Stimulated activated CD4-positive, alpha-beta T cell treated with anti-CD3 and anti-CD28 coated beads, TNF-alpha, amount 100 ng/mL, for 48 hours (primary cell): ENCODE data around the gene FANCG.

Experiments
- DNase-seq, 3 donors: peaks; one replicate each; pipeline ENCODE4 v3.0.0-alpha.2; 2020; ENCODE audit warnings: low read depth in 3 of 3

FANCG gene

DNA sequence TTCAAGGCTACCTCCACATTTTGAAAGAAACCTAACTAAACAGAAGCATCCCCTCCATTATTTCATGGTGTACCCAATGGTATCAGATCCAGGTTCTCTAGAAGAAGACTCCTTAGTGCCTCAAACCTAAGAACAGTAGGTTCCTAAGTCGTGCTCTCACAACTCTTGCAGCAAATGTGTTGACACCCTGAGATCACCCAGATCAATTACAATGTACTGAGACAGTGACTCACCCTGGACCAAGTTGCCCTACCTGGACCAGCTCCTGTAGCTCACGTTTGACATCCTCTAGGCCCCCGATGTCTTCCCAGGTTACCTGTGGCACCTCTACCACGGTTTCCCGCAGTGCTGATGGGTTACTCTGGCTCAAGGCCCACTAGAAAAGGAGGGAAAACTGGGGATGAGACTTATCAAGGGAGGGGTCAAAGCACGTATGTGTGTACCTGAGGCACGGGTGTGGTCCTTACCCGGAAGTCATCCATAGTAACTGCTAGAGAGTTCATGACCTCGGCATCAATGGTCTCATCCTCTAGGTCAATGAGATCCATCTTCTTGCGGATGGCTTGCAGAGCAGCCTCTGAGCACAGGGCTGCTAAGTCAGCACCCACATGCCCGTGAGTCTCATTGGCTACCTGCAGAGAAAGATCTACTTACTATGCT is 19.1 kb downstream of the FANCG start:
- no peak for DNase-seq

DNA sequence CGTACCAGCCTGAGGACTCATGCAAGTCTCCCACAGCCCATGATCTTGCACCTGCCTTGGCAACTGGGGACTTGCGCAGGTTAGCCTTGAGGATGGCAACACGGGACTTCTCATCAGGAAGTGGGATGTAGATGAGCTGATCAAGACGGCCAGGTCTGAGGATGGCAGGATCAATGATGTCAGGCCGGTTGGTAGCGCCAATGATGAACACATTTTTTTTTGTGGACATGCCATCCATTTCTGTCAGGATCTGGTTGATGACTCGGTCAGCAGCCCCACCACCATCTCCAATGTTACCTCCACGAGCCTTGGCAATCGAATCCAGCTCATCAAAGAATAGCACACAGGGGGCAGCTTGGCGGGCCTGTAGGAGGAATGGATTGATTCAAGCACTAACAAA is 20.3 kb downstream of the FANCG start:
- DNase-seq = no peak

DNA sequence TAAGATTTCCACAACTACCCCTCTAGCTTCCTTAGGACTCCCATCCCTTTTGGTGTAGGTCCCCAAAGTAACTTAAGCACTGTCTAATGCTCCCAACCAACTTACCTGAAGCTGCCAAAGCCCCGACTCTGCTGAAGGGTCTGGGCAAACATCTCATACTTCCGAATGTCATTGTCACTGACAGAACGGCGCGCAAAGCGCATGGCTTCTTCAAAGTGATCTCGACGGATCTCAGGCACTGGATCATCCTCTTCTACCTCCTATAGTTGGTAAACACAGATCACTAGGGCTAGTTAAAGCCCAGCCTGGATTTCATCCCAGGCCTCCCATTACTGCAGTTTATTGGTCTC is 22.5 kb downstream of the FANCG start:
- DNase-seq = no peak

DNA sequence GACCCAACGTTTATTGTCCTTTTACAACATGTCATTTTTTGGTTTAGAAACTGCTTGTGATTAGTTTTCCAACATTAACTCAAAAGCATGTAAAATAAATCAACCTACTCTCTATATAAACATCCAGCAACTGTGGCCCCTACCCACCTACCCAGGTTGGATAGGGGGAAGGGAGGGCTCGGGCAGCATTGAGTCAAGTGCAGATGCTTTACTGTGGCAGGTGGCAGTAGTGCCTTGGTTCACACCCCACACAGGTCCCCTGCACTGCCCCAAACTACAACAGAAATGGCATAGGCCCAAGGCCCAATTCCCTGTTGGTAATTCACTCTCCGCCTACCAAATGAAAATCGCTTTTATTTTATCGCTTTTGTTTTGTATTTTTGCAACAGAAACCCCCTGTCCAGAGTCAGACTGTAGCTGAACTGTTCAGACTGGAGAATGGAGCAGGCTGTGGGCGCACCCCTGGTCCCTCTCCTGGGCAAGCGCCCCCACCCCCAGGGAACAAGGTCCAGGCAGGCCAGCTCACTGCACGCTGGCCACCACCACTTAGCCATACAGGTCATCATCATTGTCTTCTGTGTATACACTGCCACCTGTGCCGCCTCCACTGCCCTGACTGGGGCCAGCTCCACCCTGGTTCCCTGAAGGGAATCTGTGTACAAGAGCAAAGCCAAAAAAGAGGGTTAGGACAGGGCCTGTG is 23.0 kb downstream of the FANCG start:
- no peak for DNase-seq

DNA sequence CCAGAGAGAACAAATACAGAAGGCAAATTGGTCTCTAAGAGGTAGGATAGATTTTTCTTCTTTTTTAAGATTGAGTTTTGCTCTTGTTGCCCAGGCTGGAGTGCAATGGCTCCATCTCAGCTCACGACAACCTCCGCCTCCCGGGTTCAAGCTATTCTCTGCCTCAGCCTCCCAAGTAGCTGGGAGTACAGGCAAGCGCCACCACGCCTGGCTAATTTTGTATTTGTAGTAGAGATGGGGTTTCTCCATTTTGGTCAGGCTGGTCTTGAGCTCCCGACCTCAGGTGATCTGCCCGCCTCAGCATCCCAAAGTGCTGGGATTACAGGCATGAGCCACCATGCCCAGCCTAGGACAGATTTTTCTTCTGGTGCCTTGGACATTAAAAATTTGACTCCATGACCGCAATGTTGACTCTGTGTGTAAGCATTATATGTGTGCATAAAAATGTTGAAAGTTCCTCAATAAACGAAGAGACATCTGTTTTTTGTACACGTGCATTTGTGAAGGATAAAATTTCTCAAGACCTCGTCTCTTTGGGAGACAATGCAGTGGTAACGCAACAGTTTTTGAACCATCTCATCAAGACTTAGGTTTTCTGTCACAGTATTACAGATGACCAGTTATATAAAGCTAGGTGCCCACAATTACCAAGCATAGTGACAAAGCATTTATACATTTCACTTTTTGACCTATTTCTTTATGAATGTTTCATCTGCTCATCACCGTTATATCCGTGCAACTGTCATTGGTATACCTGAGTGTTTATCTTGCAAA is 24.7 kb downstream of the FANCG start:
- DNase-seq = no peak

DNA sequence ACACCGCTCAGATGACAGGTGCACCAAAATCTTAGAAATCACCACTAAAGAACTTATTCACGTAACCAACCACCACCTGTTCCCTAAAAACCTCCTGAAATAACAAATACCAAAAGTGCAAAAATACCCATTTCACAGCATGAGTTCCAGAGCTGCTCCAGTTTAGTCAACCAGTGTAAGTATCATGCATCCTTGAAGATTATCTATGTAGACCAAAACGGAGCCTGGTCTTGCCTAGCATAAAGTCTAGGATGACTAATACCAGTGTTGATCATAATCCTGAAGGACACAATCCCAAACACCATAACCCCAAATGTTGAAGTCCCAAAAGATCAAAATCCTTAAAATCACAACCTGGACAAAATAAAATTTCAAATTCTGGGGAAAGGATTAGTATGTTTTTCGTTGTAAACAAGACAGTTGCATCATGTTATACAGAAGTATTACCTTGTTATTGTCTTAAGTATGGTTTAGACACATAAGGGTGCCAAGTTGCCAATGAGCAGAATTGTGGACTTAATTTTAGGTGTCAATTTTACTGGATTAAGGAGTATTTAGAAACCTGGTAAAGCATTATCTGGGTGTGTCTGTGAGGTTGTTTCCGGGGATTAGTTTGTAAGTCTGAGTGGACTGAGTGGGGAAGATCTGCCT is 25.4 kb downstream of the FANCG start:
- no peak for DNase-seq

DNA sequence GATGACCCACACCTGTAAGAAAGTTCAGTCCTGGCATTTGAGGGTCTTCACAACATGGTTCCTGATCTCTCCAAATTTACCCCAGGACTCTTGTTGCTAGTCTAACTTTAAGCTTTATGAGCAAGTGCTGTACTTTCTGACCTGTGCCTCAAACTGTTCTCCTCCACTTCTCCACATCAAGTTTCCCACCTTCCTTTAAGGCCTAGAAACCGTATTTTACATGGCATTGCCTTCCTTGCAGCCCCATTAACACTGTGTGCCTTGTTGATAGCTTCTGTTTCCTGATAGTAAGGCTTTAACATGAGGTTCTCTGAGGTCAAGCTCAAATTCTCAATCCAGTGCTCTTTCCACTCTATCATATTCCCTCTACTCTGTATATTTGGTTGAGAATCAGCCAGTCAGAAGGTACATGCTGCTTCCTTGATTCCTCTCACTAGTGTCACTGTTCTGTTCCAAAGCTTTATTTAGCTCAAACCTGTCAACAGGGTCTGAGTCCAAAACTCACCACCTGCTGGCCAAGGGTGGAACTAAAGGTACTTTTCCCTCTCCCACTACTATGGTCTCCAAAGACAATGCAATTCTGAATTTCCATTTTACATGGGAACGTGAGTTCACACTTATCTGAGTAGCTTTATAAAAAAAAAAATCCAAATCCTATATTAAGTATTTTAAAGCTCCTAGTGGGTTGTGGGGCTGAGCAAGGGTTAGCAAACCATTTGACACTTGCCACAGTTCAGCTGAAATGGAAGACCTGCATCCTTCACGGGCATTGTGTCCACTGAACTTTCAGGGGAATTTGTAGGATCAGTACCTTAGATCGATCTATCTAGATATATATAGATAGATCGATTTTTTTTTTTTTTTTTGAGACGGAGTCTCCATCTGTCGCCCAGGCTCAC is 28.4 kb downstream of the FANCG start:
- DNase-seq = peak in 1 of 3 donors; percentile 40

DNA sequence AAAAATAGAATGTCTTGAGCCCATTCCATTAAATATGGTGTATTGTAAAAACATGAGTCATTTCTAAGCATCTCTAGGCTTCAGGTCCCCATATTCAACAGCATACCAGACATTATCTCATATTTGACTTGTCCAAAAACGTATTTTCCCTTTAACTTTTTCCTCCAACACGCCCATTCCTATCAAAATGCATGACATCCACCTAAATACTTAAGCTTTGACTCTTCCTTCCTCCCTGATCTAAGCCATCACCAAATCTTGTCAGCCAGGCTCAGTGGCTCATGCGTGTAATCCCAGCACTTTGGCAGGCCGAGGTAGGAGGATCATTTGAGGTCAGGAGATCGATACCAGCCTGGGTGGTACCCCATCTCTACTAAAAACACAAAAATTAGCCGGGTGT is 31.2 kb downstream of the FANCG start:
- DNase-seq = no peak

DNA sequence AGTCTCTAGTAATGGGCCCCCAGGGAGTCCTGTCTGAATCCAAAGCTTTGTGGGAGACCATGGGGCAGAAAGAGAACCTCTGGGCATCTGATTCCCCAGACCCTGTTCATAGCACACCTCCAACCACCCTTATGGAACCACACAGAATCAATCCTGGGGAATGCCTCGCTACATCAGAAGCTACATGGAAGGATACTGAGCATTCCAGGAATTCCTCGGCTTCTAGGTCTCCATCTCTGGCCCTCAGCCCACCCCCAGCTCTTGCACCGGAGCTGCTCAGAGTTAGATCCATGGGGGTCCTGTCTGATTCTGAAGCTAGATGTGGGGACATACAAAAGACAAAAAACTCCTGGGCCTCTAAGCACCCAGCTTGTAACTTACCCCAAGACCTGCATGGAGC is 35.7 kb downstream of the FANCG start:
- no peak for DNase-seq

DNA sequence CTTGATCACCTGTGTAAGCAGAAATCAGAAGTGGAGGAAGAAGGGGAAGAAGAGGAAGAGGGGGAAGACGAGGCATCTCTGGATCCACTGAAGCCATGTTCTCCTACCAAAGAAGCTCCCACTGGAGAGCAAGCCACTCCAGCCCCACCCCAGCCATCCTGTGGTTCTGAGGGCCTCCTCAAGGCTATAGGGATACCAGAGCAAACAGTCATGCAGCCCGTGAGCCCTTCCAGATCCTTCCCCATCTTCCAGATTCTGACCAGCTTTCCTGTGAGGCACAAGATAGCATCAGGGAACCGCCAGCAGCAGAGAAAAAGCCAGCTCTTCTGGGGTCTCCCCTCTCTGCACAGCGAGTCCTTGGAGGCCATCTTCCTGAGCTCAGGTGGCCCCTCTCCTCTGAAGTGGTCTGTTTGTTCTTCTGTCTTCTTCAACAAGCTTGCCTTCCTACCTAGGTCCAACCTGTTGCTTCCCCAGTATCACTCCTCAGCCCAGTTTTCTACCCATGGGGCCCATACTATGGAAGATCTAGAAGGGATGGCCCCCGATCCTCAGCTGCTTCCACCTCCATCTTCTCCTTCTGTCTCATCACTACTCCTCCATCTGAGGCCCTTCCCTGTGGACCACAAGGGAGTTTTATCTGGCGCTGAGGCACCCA is 36.7 kb downstream of the FANCG start:
- no peak for DNase-seq

DNA sequence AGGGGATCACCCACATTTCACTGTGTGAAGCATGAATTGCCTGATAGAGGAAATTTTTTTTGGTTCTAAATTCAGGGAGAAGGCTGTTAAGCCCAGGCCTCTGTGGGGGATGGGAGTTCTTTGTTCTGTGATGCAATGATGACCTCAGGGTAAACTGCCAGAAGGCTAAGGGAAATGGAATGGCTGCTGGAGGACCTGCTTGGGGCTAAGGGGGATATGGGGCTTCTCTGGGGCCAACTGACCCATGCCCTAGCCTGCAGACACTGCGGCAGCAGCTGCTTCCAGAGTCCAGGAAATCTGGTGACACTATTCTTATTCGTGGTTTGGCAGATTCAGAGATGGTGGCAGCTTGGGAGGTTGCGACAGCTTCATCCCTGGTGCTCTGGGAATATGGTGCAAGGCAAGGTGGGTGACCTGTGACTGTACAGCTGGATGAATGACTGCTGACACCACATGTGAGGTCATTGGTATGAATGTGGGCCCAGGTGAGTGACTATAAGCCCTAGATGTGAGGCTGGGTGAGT is 37.6 kb downstream of the FANCG start:
- no peak for DNase-seq

DNA sequence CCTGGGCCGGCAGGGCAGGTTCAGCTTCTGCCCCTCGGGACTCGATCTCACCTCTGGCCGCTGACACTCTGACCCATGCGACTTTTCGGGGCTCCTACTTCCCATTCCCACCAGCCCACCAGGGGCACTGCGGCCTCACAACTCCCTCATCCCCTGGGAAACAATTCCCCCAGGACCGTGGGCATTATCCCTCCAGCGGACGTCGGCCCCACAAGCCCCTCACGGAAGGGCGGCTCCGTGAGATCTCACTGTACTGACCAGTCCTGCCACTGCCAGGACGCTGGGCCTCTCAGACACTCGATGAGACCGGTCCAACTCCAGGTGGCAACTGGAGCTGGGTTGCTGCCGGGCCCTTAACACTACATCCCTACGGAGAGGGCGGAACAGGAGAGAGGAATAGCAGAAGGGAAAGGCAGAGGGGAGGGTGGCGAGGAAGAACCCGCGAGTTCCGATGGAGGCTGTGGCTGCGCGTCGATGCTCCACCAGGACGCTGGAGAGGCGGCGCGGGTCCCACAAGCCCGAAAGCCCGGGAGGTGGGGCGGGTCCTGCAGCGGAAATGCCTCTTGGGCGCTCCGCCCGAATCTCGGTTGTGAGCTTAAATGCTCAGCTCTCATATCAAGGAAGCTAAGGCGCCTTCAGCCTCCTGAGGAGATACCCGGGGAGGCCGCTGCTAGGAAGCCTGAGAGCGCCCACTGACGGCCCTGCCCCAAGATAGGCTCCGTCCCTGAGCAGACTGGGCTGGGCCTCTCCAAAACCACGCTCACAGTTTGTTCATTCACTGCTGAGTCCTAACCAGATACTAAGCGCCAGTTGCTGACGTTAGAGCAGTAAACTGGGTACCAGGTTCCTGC is 43.7 kb downstream of the FANCG start:
- peak; percentile 13 to 28 (median 15) for DNase-seq

DNA sequence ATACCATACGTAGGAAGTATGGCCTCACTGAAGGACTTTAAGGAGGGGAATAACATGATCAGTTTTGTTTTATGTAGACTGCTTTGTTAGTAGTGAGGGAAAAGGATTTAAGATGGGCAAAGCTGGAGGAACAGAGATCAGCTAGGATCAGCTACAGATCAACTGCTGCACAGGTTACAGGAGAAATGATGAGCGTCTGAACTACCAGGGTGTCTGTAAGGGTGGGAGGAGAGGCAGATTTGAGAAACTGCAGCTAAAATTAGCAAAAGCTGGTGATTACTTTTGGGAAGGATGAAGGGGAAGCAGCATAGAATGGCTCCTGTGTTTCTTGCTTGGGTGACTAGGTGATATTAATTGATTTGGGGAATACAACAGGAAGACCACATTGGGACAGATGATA is 46.6 kb downstream of the FANCG start:
- DNase-seq = no peak

DNA sequence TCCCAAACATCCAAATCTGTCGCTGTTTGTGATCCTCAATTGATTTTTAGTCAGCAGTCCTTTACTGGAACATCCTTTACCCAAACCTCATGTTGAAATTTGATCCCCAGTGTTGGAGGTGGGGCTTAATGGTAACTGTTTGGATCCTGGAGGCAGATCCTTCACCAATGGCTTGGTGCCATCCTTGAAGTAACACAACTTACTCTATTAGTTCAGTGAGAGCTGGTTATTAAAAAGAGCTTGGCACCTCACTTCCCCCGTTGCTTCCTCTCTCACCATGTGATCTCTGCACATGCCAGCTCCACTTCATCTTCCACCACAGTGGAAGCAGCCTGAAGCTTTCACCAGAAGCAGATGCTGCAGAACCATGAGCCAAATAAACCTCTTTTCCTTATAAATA is 49.9 kb downstream of the FANCG start:
- no peak for DNase-seq

DNA sequence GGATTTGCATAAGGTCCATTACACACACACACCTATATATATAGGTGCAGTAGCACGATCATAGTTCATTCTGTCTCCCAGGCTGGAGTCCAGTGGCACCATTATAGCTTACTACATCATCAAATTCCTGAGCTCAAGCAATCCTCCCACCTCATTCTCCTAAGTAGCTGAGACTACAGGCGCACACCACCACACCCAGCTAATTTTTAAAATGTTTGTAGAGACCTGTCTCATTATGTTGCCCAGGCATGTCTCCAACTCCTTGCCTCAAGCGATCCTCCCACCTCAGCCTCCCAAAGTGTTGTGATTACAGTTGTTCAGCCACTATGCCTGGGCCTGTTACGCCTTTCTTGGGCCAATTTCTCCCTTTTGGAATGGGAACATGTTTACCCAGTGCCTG is 50.5 kb downstream of the FANCG start:
- DNase-seq = no peak

DNA sequence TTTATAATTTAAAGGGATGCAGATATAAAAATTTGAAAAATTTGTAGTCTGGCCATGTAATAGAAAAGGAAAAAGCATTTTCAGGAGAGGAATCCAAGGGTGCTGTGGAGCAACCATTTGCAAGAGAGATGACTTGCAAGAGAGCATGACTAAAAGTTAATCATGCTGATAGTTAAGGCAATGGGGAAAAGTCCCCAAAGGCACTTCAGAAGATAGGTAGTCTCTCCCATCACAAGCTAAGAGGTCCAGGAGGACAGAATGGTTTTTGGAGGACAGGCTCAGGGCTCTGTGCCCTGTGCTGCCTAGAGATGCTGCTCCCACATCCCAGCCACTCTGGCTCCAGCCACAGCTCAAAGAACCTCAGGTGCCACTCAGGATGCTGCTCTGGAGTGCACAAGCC is 51.4 kb downstream of the FANCG start:
- no peak for DNase-seq

DNA sequence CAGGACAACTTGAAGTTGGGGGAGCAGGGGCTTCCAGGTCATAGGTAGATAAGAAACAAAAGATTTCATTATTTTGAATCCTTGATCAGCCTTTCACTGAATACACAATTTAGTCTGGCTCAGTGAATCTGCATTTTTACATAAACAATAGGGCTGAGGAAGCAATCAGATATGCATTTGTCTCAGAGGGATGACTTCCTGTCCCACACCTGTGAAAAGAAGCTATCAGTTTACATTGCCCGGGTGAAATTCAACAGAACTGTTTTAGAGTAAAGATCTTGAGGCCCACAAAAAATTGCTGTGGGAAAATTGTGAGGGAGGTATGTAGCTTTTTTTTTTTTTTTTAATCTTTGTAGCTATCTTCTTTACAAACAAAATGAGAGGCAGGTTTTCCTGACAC is 51.9 kb downstream of the FANCG start:
- no peak for DNase-seq

DNA sequence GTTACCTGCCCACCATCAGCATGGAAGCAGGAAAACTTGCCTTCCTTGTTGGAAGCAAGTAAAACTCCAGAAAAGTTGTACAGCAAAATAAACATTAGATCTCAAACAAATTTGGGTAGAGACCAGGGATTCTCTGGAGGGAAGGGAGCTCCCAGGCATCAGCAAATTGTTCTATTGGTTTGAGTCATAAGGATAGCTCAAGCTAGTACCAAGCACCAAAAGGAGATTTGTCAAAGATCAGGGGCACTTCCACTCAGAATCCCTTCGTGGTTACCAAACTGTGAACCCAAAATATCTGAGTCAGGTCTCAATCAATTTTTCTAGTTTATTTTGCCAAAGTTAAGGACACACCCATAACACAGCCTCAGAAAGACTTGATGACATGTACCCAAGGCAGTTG is 52.4 kb downstream of the FANCG start:
- DNase-seq = no peak

DNA sequence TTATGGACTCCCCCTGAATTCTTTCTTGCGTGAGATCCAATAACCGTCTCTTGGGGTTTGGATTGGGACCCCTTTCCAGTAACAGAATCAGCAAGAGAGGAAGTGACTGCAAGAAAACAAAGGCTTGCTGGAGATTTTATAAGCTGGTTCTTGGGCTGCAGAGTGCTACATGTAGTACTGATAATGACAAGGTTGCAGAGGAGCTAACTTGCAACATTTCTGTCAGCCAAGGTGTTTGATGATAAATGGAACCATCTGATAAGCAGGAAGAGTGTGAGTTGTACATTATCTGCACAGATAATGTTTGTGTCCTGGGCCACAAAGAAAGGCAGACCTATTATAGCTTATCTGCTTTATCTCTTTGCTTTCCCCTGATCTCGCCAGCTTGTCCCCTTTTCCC is 53.1 kb downstream of the FANCG start:
- no peak for DNase-seq
